ENCODE measurements around the gene FXYD5.

Gene FXYD5

GRCh38 chr19:35156673-35157014, 2.1 kb downstream of the FXYD5 start:
- no peak for DNase-seq (ENCODE audit: low read depth)

GRCh38 chr19:35157431-35157830, 2.9 kb downstream of the FXYD5 start:
- no peak for DNase-seq (ENCODE audit: low read depth)

GRCh38 chr19:35159606-35160005, 5.1 kb downstream of the FXYD5 start:
- no peak for DNase-seq (ENCODE audit: low read depth)

GRCh38 chr19:35160629-35161433, 6.3 kb downstream of the FXYD5 start:
- no peak for DNase-seq (ENCODE audit: low read depth)

- DNase-seq (ENCODE audit: low read depth), result no peak
Measured at GRCh38 chr19:35161434-35161743, 6.9 kb downstream of the FXYD5 start.

- DNase-seq (ENCODE audit: low read depth), result no peak
Measured at GRCh38 chr19:35162471-35163326, 8.2 kb downstream of the FXYD5 start.

- DNase-seq (ENCODE audit: low read depth), result no peak
Measured at GRCh38 chr19:35164418-35164817, 9.9 kb downstream of the FXYD5 start.

GRCh38 chr19:35165200-35166058, 10.9 kb downstream of the FXYD5 start:
- no peak for DNase-seq (ENCODE audit: low read depth)

GRCh38 chr19:35166100-35167063, 11.8 kb downstream of the FXYD5 start:
- no peak for DNase-seq (ENCODE audit: low read depth)

- no peak for DNase-seq (ENCODE audit: low read depth)
Measured at GRCh38 chr19:35167251-35168119, 12.9 kb downstream of the FXYD5 start.

GRCh38 chr19:35168196-35168595, 13.7 kb downstream of the FXYD5 start:
- DNase-seq (ENCODE audit: low read depth), result no peak

GRCh38 chr19:35169221-35169995, 14.9 kb downstream of the FXYD5 start:
- no peak for DNase-seq (ENCODE audit: low read depth)

GRCh38 chr19:35170359-35171061, 16.0 kb downstream of the FXYD5 start:
- DNase-seq (ENCODE audit: low read depth), result no peak

GRCh38 chr19:35171730-35172129, 17.2 kb downstream of the FXYD5 start:
- DNase-seq (ENCODE audit: low read depth), result no peak

- no peak for DNase-seq (ENCODE audit: low read depth)
Measured at GRCh38 chr19:35174226-35174625, 19.7 kb downstream of the FXYD5 start.

- DNase-seq (ENCODE audit: low read depth), result no peak
Measured at GRCh38 chr19:35176181-35176570, 21.6 kb downstream of the FXYD5 start.

GRCh38 chr19:35177377-35178274, 23.1 kb downstream of the FXYD5 start:
- no peak for DNase-seq (ENCODE audit: low read depth)

- no peak for DNase-seq (ENCODE audit: low read depth)
Measured at GRCh38 chr19:35178701-35179100, 24.2 kb downstream of the FXYD5 start.
